HepG2 (cell line): ENCODE data around the gene MARCO. TPM values are rescaled to one million over a fixed set of nuclear protein-coding genes. Genes with fewer than 3 reads are reported as not detected.

ENCODE experiments used
- CENPX ChIP-seq: sonication (generic); formaldehyde crosslinking; IDR thresholded peaks from 2 replicates; pipeline ENCODE4 v1.9.0; 2021; ENCODE audit warnings: mild to moderate bottlenecking, missing genetic modification reagents, moderate library complexity
- CHD4 ChIP-seq: fragments of 200-600 bp; sonication (generic); IDR thresholded peaks from 2 replicates; pipeline ENCODE4 v1.7.0; 2017; ENCODE audit warnings: mild to moderate bottlenecking, low read length, borderline replicate concordance
- FOSL1 ChIP-seq: sonication (generic); formaldehyde crosslinking; IDR thresholded peaks from 2 replicates; pipeline ENCODE4 v1.9.0; 2021; ENCODE audit warnings: missing genetic modification reagents, borderline replicate concordance
- HOXA9 ChIP-seq: sonication (generic); formaldehyde crosslinking; IDR thresholded peaks from 2 replicates; pipeline ENCODE4 v1.8.1; 2022; ENCODE audit warnings: missing genetic modification reagents, mild to moderate bottlenecking, moderate library complexity, borderline replicate concordance
- KIAA2018 ChIP-seq: sonication (generic); formaldehyde crosslinking; IDR thresholded peaks from 2 replicates; pipeline ENCODE4 v1.5.0; 2020; ENCODE audit warnings: mild to moderate bottlenecking, missing genetic modification reagents, borderline replicate concordance
- PHF20 ChIP-seq: sonication (generic); formaldehyde crosslinking; IDR thresholded peaks from 2 replicates; pipeline ENCODE4 v1.5.0; 2020; ENCODE audit warnings: mild to moderate bottlenecking, missing genetic modification reagents
- POGK ChIP-seq: sonication (generic); formaldehyde crosslinking; conservative IDR thresholded peaks from 2 replicates; pipeline ENCODE4 v1.8.0; 2022; ENCODE audit warnings: mild to moderate bottlenecking, moderate library complexity, missing genetic modification reagents
- ZMYM2 ChIP-seq: sonication (generic); formaldehyde crosslinking; IDR thresholded peaks from 2 replicates; pipeline ENCODE4 v1.8.0; 2022; ENCODE audit warnings: mild to moderate bottlenecking, missing genetic modification reagents
- ZNF564 ChIP-seq: sonication (generic); formaldehyde crosslinking; IDR thresholded peaks from 2 replicates; pipeline ENCODE4 v1.8.1; 2023; ENCODE audit warnings: mild to moderate bottlenecking, missing genetic modification reagents
- ZNF740 ChIP-seq: sonication (generic); formaldehyde crosslinking; IDR thresholded peaks from 2 replicates; pipeline ENCODE4 v1.4.0; 2020; ENCODE audit warnings: missing genetic modification reagents
- polyA plus RNA-seq, 8 experiments: library from polyadenylated mRNA; depleted of rRNA in 3 of 8; stranded (reverse) in 7 of 8; unstranded in 1 of 8; fragments of >200 nt; fragmentation: Illumina TruSeq in 4 of 8; extraction: Trizol in 4 of 8; gene quantifications; 2 replicates each; pipeline versions ENCODE4 v1.2.1 to v1.2.3, GENCODE V29; 2011 to 2016; ENCODE audit warnings: low read depth in 4 of 8, missing spikeins in 1 of 8, mixed read lengths in 1 of 8; ENCODE audit not compliant: insufficient read depth in 1 of 8
- total RNA-seq, 5 experiments: library from RNA; depleted of rRNA; stranded (reverse); fragments of >200 nt; fragmentation: Illumina TruSeq; extraction: Trizol; gene quantifications; 2 replicates each; pipeline ENCODE4 v1.2.3, GENCODE V29; 2016; ENCODE audit warnings: low read depth in 1 of 5

MARCO gene
- total and polyA plus RNA-seq, 2 of the 13 experiments (the other 11 are each of a cell fraction or from before 2014, with no cell fraction given) = not detected

- TF ChIP-seq POGK = no peak
- TF ChIP-seq PHF20 = no peak
- no peak for TF ChIP-seq CENPX
- no peak for TF ChIP-seq FOSL1
- no peak for TF ChIP-seq KIAA2018
- TF ChIP-seq HOXA9 (CRISPR knock-in tag) = no peak
- no peak for TF ChIP-seq CHD4
- no peak for TF ChIP-seq ZNF740 (CRISPR knock-in tag)
- no peak for TF ChIP-seq ZNF564 (CRISPR knock-in tag)
- TF ChIP-seq ZMYM2 = no peak
Observed at GRCh38 chr2:118979152-118979861, 37.3 kb downstream of the MARCO start (continued).
